HepG2 (cell line): ENCODE data around the gene SEMA3F. TPM values are rescaled to one million over a fixed set of nuclear protein-coding genes. Genes with fewer than 3 reads are reported as not detected.

Source experiments
- EZH2 ChIP-seq: conservative IDR thresholded peaks from 2 replicates; pipeline ENCODE4 v1.6.1; 2012; ENCODE audit warnings: mild to moderate bottlenecking, low read depth, low read length, moderate library complexity
- FLYWCH1 ChIP-seq: sonication (generic); formaldehyde crosslinking; IDR thresholded peaks from 2 replicates; pipeline ENCODE4 v1.8.1; 2023; ENCODE audit warnings: mild to moderate bottlenecking, missing genetic modification reagents
- IRF2 ChIP-seq: IDR thresholded peaks from 2 replicates; pipeline ENCODE4 v1.6.1; 2018; ENCODE audit warnings: missing genetic modification reagents, missing compliant biosample characterization
- NONO ChIP-seq, 2 experiments: fragments of 450-650 bp in 1 of 2; sonication (generic) in 1 of 2; formaldehyde crosslinking in 1 of 2; IDR thresholded peaks in 1 of 2; conservative IDR thresholded peaks in 1 of 2; 2 replicates each; pipeline versions ENCODE4 v1.6.1 to v1.8.0; 2017 to 2022; ENCODE audit warnings: mild to moderate bottlenecking in 1 of 2, missing genetic modification reagents in 1 of 2, moderate library complexity in 1 of 2
- SOX6 ChIP-seq, 2 experiments: fragments of 450-650 bp in 1 of 2; sonication (generic) in 1 of 2; formaldehyde crosslinking in 1 of 2; IDR thresholded peaks; 2 replicates each; pipeline versions ENCODE4 v1.4.0 to v1.6.1; 2017 to 2020; ENCODE audit warnings: antibody characterized with exemption in 1 of 2, mild to moderate bottlenecking in 1 of 2, missing genetic modification reagents in 1 of 2
- SRF ChIP-seq: IDR thresholded peaks from 2 replicates; pipeline ENCODE4 v1.6.1; 2011; ENCODE audit warnings: mild to moderate bottlenecking, low read depth, low read length, moderate library complexity
- ZNF558 ChIP-seq: sonication (generic); formaldehyde crosslinking; IDR thresholded peaks from 2 replicates; pipeline ENCODE4 v1.9.0; 2022; ENCODE audit warnings: mild to moderate bottlenecking, missing genetic modification reagents, borderline replicate concordance
- ZNF609 ChIP-seq: sonication (generic); formaldehyde crosslinking; IDR thresholded peaks from 2 replicates; pipeline ENCODE4 v1.4.0; 2020; ENCODE audit warnings: mild to moderate bottlenecking, missing genetic modification reagents, borderline replicate concordance
- ZNF883 ChIP-seq: sonication (generic); formaldehyde crosslinking; IDR thresholded peaks from 2 replicates; pipeline ENCODE4 v1.5.1; 2020; ENCODE audit warnings: mild to moderate bottlenecking, missing genetic modification reagents; ENCODE audit errors: not compliant biosample characterization
- ZSCAN30 ChIP-seq: sonication (generic); formaldehyde crosslinking; IDR thresholded peaks from 2 replicates; pipeline ENCODE4 v1.5.0; 2020; ENCODE audit warnings: mild to moderate bottlenecking, missing genetic modification reagents
- ZSCAN5A ChIP-seq: sonication (generic); formaldehyde crosslinking; IDR thresholded peaks from 2 replicates; pipeline ENCODE4 v1.8.0; 2022; ENCODE audit warnings: mild to moderate bottlenecking, missing genetic modification reagents, borderline replicate concordance
- polyA plus RNA-seq, 8 experiments: library from polyadenylated mRNA; depleted of rRNA in 3 of 8; stranded (reverse) in 7 of 8; unstranded in 1 of 8; fragments of >200 nt; fragmentation: Illumina TruSeq in 4 of 8; extraction: Trizol in 4 of 8; gene quantifications; 2 replicates each; pipeline versions ENCODE4 v1.2.1 to v1.2.3, GENCODE V29; 2011 to 2016; ENCODE audit warnings: low read depth in 4 of 8, missing spikeins in 1 of 8, mixed read lengths in 1 of 8; ENCODE audit not compliant: insufficient read depth in 1 of 8
- total RNA-seq, 5 experiments: library from RNA; depleted of rRNA; stranded (reverse); fragments of >200 nt; fragmentation: Illumina TruSeq; extraction: Trizol; gene quantifications; 2 replicates each; pipeline ENCODE4 v1.2.3, GENCODE V29; 2016; ENCODE audit warnings: low read depth in 1 of 5
- TF ChIP-seq, protein P1 (sequence below): sonication (generic); formaldehyde crosslinking; IDR thresholded peaks from 2 replicates; pipeline ENCODE4 v1.8.0; 2022; ENCODE audit warnings: mild to moderate bottlenecking, missing genetic modification reagents, moderate library complexity
- TF ChIP-seq, protein P2 (sequence below): sonication (generic); formaldehyde crosslinking; IDR thresholded peaks from 2 replicates; pipeline ENCODE4 v1.5.0; 2020; ENCODE audit warnings: missing genetic modification reagents, mild to moderate bottlenecking, borderline replicate concordance
- TF ChIP-seq, protein P3 (sequence below): sonication (generic); formaldehyde crosslinking; IDR thresholded peaks from 2 replicates; pipeline ENCODE4 v1.4.0; 2020; ENCODE audit warnings: mild to moderate bottlenecking, missing genetic modification reagents

SEMA3F gene
- total and polyA plus RNA-seq, 2 of the 13 experiments (the other 11 are each of a cell fraction or from before 2014, with no cell fraction given): 7.6 to 17.2 TPM

DNA sequence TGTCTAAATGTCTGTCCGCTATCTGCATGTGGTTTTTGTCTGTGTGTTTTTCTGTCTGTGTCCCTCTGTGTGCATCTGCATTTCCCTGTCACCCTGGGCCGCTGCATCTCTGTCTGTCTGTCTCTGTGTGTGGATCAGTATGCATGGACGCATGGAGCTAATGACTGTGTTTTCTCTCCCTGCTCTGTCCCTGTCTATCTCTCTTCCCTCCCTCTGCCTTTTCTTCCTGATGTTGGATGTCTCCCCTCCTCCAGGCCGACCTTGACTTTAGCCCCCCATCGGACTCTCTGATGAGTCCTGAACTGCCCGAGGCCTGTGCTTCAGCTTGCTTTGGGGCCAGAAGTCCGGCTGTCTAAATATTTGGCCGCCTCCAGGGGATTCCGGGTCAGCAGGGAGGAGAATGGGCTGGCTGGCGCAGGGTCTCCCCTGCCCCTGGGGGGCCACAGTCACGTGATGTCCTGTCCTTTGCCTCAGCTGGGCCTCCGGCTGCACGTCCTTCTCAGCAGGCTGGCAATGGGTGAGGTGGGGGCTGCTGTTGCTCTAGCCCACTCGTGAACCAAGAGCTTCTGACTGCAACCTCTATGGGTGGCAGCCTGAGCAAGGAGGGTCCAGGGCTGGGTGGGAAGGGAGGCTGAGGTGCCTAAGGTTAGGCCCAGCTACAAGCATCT is 53.7 kb downstream of the SEMA3F start (continued):
- TF ChIP-seq ZSCAN5A (CRISPR knock-in tag) (peak; percentile 90; the same call in 1 of the 2 replicates), SRF (no peak), ZNF558 (CRISPR knock-in tag) (no peak), SOX6 (IDR thresholded peaks at IDR 0.05) (no peak), SOX6 (CRISPR knock-in tag; IDR thresholded peaks at IDR 0.05) (peak; percentile 92), NONO (IDR thresholded peaks at IDR 0.05) (no peak), NONO (CRISPR knock-in tag; conservative IDR thresholded peaks at IDR 0.05) (peak; percentile 87), FLYWCH1 (CRISPR knock-in tag) (no peak), EZH2 (no peak), ZNF609 (CRISPR knock-in tag) (peak; percentile 98), ZSCAN30 (CRISPR knock-in tag) (no peak), IRF2 (CRISPR knock-in tag) (peak; percentile 90), ZNF883 (CRISPR knock-in tag) (no peak)
- TF ChIP-seq, protein P1, sequence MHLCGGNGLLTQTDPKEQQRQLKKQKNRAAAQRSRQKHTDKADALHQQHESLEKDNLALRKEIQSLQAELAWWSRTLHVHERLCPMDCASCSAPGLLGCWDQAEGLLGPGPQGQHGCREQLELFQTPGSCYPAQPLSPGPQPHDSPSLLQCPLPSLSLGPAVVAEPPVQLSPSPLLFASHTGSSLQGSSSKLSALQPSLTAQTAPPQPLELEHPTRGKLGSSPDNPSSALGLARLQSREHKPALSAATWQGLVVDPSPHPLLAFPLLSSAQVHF (CRISPR knock-in tag): peak; percentile 78; the same call in 1 of the 2 replicates
- TF ChIP-seq, protein P2, sequence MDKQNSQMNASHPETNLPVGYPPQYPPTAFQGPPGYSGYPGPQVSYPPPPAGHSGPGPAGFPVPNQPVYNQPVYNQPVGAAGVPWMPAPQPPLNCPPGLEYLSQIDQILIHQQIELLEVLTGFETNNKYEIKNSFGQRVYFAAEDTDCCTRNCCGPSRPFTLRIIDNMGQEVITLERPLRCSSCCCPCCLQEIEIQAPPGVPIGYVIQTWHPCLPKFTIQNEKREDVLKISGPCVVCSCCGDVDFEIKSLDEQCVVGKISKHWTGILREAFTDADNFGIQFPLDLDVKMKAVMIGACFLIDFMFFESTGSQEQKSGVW: no peak
- TF ChIP-seq, protein P3, sequence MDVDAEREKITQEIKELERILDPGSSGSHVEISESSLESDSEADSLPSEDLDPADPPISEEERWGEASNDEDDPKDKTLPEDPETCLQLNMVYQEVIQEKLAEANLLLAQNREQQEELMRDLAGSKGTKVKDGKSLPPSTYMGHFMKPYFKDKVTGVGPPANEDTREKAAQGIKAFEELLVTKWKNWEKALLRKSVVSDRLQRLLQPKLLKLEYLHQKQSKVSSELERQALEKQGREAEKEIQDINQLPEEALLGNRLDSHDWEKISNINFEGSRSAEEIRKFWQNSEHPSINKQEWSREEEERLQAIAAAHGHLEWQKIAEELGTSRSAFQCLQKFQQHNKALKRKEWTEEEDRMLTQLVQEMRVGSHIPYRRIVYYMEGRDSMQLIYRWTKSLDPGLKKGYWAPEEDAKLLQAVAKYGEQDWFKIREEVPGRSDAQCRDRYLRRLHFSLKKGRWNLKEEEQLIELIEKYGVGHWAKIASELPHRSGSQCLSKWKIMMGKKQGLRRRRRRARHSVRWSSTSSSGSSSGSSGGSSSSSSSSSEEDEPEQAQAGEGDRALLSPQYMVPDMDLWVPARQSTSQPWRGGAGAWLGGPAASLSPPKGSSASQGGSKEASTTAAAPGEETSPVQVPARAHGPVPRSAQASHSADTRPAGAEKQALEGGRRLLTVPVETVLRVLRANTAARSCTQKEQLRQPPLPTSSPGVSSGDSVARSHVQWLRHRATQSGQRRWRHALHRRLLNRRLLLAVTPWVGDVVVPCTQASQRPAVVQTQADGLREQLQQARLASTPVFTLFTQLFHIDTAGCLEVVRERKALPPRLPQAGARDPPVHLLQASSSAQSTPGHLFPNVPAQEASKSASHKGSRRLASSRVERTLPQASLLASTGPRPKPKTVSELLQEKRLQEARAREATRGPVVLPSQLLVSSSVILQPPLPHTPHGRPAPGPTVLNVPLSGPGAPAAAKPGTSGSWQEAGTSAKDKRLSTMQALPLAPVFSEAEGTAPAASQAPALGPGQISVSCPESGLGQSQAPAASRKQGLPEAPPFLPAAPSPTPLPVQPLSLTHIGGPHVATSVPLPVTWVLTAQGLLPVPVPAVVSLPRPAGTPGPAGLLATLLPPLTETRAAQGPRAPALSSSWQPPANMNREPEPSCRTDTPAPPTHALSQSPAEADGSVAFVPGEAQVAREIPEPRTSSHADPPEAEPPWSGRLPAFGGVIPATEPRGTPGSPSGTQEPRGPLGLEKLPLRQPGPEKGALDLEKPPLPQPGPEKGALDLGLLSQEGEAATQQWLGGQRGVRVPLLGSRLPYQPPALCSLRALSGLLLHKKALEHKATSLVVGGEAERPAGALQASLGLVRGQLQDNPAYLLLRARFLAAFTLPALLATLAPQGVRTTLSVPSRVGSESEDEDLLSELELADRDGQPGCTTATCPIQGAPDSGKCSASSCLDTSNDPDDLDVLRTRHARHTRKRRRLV (CRISPR knock-in tag): peak; percentile 79
